IMR-90 (cell line): Measurements from ENCODE around the gene LRRC4C. TPM values are rescaled to one million over a fixed set of nuclear protein-coding genes. Genes with fewer than 3 reads are reported as not detected.

Source experiments
- ATAC-seq: fragments of 200-7000 bp; cut with Tn5 transposase; 2 replicates; pipeline ENCODE4 v1.9.1; 2020; ENCODE audit warnings: low read depth, mild to moderate bottlenecking, moderate library complexity
- BruUV-seq: library from RNA; stranded (reverse); fragments of 400-500 nt; replicated peaks from 2 replicates; lab custom pipeline; 2021; lab: Mats Ljungman, UMichigan
- CTCF ChIA-PET: fragments of 300-600 bp; formaldehyde crosslinking; extraction: SDS; loops from one replicate; lab custom pipeline; 2021; ENCODE audit warnings: antibody characterized with exemption; lab: Yijun Ruan, JAX
- POLR2A ChIA-PET: fragments of 300-600 bp; sonication (Branson Sonifier 250); formaldehyde crosslinking; loops from one replicate; lab custom pipeline; 2022; ENCODE audit warnings: antibody characterized with exemption; ENCODE audit not compliant: unreplicated experiment; lab: Charles Lee
- DNase-seq: peaks from one replicate; pipeline ENCODE4 v3.0.0; 2013
- H2AFZ ChIP-seq: replicated peaks from 2 replicates; pipeline ENCODE3; 2013; ENCODE audit warnings: low read length, mild to moderate bottlenecking; ENCODE audit not compliant: poor library complexity
- H2AK5ac ChIP-seq: 2 replicates; pipeline ENCODE4 v1.6.1; 2013; ENCODE audit warnings: low read depth, low read length, inconsistent platforms
- H2AK9ac ChIP-seq: replicated peaks from 2 replicates; pipeline ENCODE3; 2013; ENCODE audit warnings: mild to moderate bottlenecking, low read depth, low read length, moderate library complexity; ENCODE audit not compliant: poor library complexity
- H2BK120ac ChIP-seq: 2 replicates; pipeline ENCODE4 v1.6.1; 2013; ENCODE audit warnings: low read depth, low read length, inconsistent platforms
- H2BK15ac ChIP-seq: 3 replicates; pipeline ENCODE4 v1.6.1; 2013; ENCODE audit warnings: low read depth, low read length, inconsistent platforms
- H2BK20ac ChIP-seq: 2 replicates; pipeline ENCODE4 v1.6.1; 2013; ENCODE audit warnings: low read depth, mild to moderate bottlenecking, inconsistent platforms, low read length, moderate library complexity
- H2BK5ac ChIP-seq: 2 replicates; pipeline ENCODE4 v1.6.1; 2013; ENCODE audit warnings: mild to moderate bottlenecking, low read depth, low read length, inconsistent platforms; ENCODE audit not compliant: poor library complexity, severe bottlenecking
- H3K14ac ChIP-seq: replicated peaks from 2 replicates; pipeline ENCODE4 v1.6.1; 2013; ENCODE audit warnings: low read depth, low read length, inconsistent platforms
- H3K18ac ChIP-seq: 2 replicates; pipeline ENCODE4 v1.6.1; 2013; ENCODE audit warnings: low read depth, low read length, control low read depth
- H3K23ac ChIP-seq: 2 replicates; pipeline ENCODE4 v1.6.1; 2013; ENCODE audit warnings: low read depth, low read length, inconsistent platforms
- H3K27ac ChIP-seq: 2 replicates; pipeline ENCODE4 v1.5.1; 2013; ENCODE audit warnings: mild to moderate bottlenecking, control low read depth, low read length; ENCODE audit not compliant: insufficient read depth
- H3K27me3 ChIP-seq: 2 replicates; pipeline ENCODE4 v1.6.1; 2013; ENCODE audit warnings: low read length; ENCODE audit not compliant: control insufficient read depth, insufficient read depth
- H3K36me3 ChIP-seq: 2 replicates; pipeline ENCODE4 v1.6.1; 2013; ENCODE audit warnings: low read length, mixed read lengths; ENCODE audit not compliant: control insufficient read depth, insufficient read depth
- H3K4ac ChIP-seq: 2 replicates; pipeline ENCODE4 v1.6.1; 2013; ENCODE audit warnings: low read depth, low read length, inconsistent platforms
- H3K4me1 ChIP-seq: 2 replicates; pipeline ENCODE4 v1.6.1; 2013; ENCODE audit warnings: low read length, mixed read lengths; ENCODE audit not compliant: control insufficient read depth, insufficient read depth
- H3K4me2 ChIP-seq: 2 replicates; pipeline ENCODE4 v1.6.1; 2013; ENCODE audit warnings: low read depth, mild to moderate bottlenecking, control low read depth, low read length, moderate library complexity
- H3K4me3 ChIP-seq: 2 replicates; pipeline ENCODE4 v1.5.1; 2013; ENCODE audit warnings: low read depth, mild to moderate bottlenecking, control low read depth, low read length, moderate library complexity; ENCODE audit not compliant: insufficient read depth
- H3K56ac ChIP-seq: 2 replicates; pipeline ENCODE4 v1.6.1; 2013; ENCODE audit warnings: low read length, inconsistent platforms; ENCODE audit not compliant: insufficient read depth; ENCODE audit errors: extremely low read depth
- H3K79me1 ChIP-seq, 2 experiments: 2 replicates each; pipeline ENCODE4 v1.6.1; 2013; ENCODE audit warnings: low read length in 2 of 2, inconsistent platforms in 1 of 2, low read depth in 1 of 2
- H3K9ac ChIP-seq: 2 replicates; pipeline ENCODE4 v1.6.1; 2013; ENCODE audit warnings: low read depth, low read length, control low read depth
- H3K9me1 ChIP-seq: 2 replicates; pipeline ENCODE4 v1.6.1; 2013; ENCODE audit warnings: low read length, inconsistent platforms; ENCODE audit not compliant: insufficient read depth
- H3K9me3 ChIP-seq: 2 replicates; pipeline ENCODE4 v1.6.1; 2013; ENCODE audit warnings: low read length; ENCODE audit not compliant: control insufficient read depth, insufficient read depth
- H4K20me1 ChIP-seq: 2 replicates; pipeline ENCODE4 v1.6.1; 2013; ENCODE audit warnings: low read length, inconsistent platforms; ENCODE audit not compliant: insufficient read depth
- H4K5ac ChIP-seq: 2 replicates; pipeline ENCODE4 v1.6.1; 2013; ENCODE audit warnings: mild to moderate bottlenecking, low read depth, low read length, control low read depth
- H4K8ac ChIP-seq, 2 experiments: 2 replicates each; pipeline ENCODE4 v1.6.1; 2013; ENCODE audit warnings: low read depth in 2 of 2, low read length in 2 of 2, control low read depth in 1 of 2, inconsistent platforms in 1 of 2
- H4K91ac ChIP-seq: 2 replicates; pipeline ENCODE4 v1.6.1; 2013; ENCODE audit warnings: low read depth, low read length, inconsistent platforms; ENCODE audit not compliant: insufficient read depth
- BHLHE40 ChIP-seq: fragments of 150-350 bp; IDR thresholded peaks from 2 replicates; pipeline ENCODE4 v1.6.1; 2016; ENCODE audit warnings: mild to moderate bottlenecking, low read depth, low read length
- CEBPB ChIP-seq: IDR thresholded peaks from 2 replicates; pipeline ENCODE4 v1.6.1; 2012; ENCODE audit warnings: low read depth, low read length, improper control_type of control experiment
- CHD1 ChIP-seq: IDR thresholded peaks from 2 replicates; pipeline ENCODE4 v1.6.1; 2012; ENCODE audit warnings: low read depth, low read length, improper control_type of control experiment
- FOS ChIP-seq: fragments of 150-350 bp; IDR thresholded peaks from 2 replicates; pipeline ENCODE4 v1.6.1; 2016; ENCODE audit warnings: low read depth, low read length
- MAFK ChIP-seq: IDR thresholded peaks from 2 replicates; pipeline ENCODE4 v1.6.1; 2012; ENCODE audit warnings: low read depth, low read length, improper control_type of control experiment
- MAZ ChIP-seq: IDR thresholded peaks from 2 replicates; pipeline ENCODE4 v1.6.1; 2012; ENCODE audit warnings: low read depth, mild to moderate bottlenecking, low read length, improper control_type of control experiment, moderate library complexity, borderline replicate concordance
- MXI1 ChIP-seq: IDR thresholded peaks from 2 replicates; pipeline ENCODE4 v1.6.1; 2012; ENCODE audit warnings: low read depth, mild to moderate bottlenecking, low read length, moderate library complexity, borderline replicate concordance
- NFE2L2 ChIP-seq: fragments of 150-350 bp; IDR thresholded peaks from 2 replicates; pipeline ENCODE4 v1.6.1; 2016; ENCODE audit warnings: low read depth, mild to moderate bottlenecking, low read length
- POLR2A ChIP-seq: IDR thresholded peaks from 2 replicates; pipeline ENCODE4 v1.6.1; 2012; ENCODE audit warnings: mild to moderate bottlenecking, low read depth, low read length
- RAD21 ChIP-seq: IDR thresholded peaks from 2 replicates; pipeline ENCODE4 v1.6.1; 2012; ENCODE audit warnings: low read length, improper control_type of control experiment
- RCOR1 ChIP-seq: IDR thresholded peaks from 2 replicates; pipeline ENCODE4 v1.6.1; 2012; ENCODE audit warnings: mild to moderate bottlenecking, low read length, improper control_type of control experiment; ENCODE audit not compliant: insufficient replicate concordance
- SMC3 ChIP-seq: fragments of 150-350 bp; IDR thresholded peaks from 2 replicates; pipeline ENCODE4 v1.6.1; 2016; ENCODE audit warnings: low read depth, mild to moderate bottlenecking, antibody characterized with exemption, low read length, moderate library complexity
- WGBS, 2 experiments: methylation state at CpG; one replicate each; pipeline versions ENCODE4 v1.1.5 to v1.1.7; 2013; ENCODE audit warnings: missing lambda C conversion rate in 2 of 2; ENCODE audit not compliant: insufficient read length in 1 of 2; ENCODE audit errors: extremely low coverage in 2 of 2; 5-methylcytosine and 5-hydroxymethylcytosine counted together
- dilution Hi-C: fragments of 300-500 bp; cut with HindIII; formaldehyde crosslinking; loops from one replicate; pipeline ENCODE4 v1.14.3; 2018; ENCODE audit warnings: low sequenced_read_pairs; ENCODE audit not compliant: unreplicated experiment
- in situ Hi-C: fragments of 300-500 bp; cut with MboI; formaldehyde crosslinking; loops from 3 replicates; pipeline ENCODE4 v1.14.3; 2019; ENCODE audit warnings: low sequenced_read_pairs, inconsistent platforms, mixed read lengths
- intact Hi-C: fragments of 100-400 bp; cut with micrococcal nuclease; formaldehyde crosslinking; loops from 2 replicates; pipeline ENCODE4 v1.10.0; 2022
- polyA plus RNA-seq, 3 experiments: library from polyadenylated mRNA; depleted of rRNA; stranded (reverse); fragments of >200 nt; gene quantifications; 2 replicates each; pipeline ENCODE4 v1.2.3, GENCODE V29; 2012; ENCODE audit warnings: low replicate concordance in 1 of 3
- total RNA-seq: library from RNA; depleted of rRNA; stranded (reverse); fragments of >200 nt; gene quantifications from 2 replicates; pipeline ENCODE4 v1.2.3, GENCODE V29; 2012
- TF ChIP-seq, protein P1 (sequence below): fragments of 150-350 bp; IDR thresholded peaks from 2 replicates; pipeline ENCODE4 v1.6.1; 2016; ENCODE audit warnings: low read depth, mild to moderate bottlenecking, low read length, moderate library complexity, borderline replicate concordance
- TF ChIP-seq, protein P2 (sequence below): conservative IDR thresholded peaks from 2 replicates; pipeline ENCODE4 v1.5.1; 2012; ENCODE audit warnings: mild to moderate bottlenecking, low read depth, low read length, improper control_type of control experiment

LRRC4C gene
- total and polyA plus RNA-seq, 2 of the 4 experiments (the other 2 are of a cell fraction) = under 0.01 to 0.03 TPM

DNA sequence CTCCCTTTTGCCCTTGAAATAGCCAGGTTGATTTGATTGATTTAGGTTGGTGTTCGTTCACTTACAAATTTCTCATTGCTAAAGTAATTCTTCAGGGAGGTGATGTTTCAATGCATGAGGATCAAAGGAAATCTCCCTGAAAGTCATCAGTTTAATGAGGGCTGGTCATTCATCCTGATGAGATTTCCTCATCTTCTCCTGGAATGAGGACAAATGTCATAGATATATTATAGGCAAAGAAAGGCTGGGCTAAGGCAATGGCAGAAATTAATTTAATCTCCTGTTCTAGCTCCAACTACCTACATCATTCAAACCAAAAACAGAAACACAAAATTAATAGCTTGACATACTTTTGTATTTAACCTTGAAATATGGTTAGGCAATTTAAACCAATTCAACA, 1052.1 kb downstream of the LRRC4C start:
- H2AFZ ChIP-seq = no peak overlapping the region
- H2BK5ac ChIP-seq = no peak overlapping the region
- no peaks in the 10 kb centered on the region for H3K4me1 ChIP-seq
- no peak overlapping the region for H3K23ac ChIP-seq
- no peak overlapping the region for H3K4me3 ChIP-seq
- dilution Hi-C loops = no loop called here
- H3K36me3 ChIP-seq = no peaks in the 10 kb centered on the region
- no peak overlapping the region for H3K27ac ChIP-seq
- WGBS, 2 experiments = no CpG with 5 or more reads among the region's 1 CpG
- ChIA-PET POLR2A (no interaction called here), CTCF (no interaction called here)
- ATAC-seq (no peak), DNase-seq (no peak)
- no peak for TF ChIP-seq RCOR1
- TF ChIP-seq MAZ = no peak
- TF ChIP-seq FOS = no peak
- no peak for TF ChIP-seq SMC3
- no peak for TF ChIP-seq NFE2L2
- TF ChIP-seq CHD1 = no peak
- TF ChIP-seq MAFK = no peak
- TF ChIP-seq, protein P1, sequence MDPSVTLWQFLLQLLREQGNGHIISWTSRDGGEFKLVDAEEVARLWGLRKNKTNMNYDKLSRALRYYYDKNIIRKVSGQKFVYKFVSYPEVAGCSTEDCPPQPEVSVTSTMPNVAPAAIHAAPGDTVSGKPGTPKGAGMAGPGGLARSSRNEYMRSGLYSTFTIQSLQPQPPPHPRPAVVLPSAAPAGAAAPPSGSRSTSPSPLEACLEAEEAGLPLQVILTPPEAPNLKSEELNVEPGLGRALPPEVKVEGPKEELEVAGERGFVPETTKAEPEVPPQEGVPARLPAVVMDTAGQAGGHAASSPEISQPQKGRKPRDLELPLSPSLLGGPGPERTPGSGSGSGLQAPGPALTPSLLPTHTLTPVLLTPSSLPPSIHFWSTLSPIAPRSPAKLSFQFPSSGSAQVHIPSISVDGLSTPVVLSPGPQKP = no peak
- TF ChIP-seq MXI1 = no peak
- no peak for TF ChIP-seq POLR2A
- TF ChIP-seq CEBPB = no peak
- no peak for TF ChIP-seq BHLHE40
- TF ChIP-seq, protein P2, sequence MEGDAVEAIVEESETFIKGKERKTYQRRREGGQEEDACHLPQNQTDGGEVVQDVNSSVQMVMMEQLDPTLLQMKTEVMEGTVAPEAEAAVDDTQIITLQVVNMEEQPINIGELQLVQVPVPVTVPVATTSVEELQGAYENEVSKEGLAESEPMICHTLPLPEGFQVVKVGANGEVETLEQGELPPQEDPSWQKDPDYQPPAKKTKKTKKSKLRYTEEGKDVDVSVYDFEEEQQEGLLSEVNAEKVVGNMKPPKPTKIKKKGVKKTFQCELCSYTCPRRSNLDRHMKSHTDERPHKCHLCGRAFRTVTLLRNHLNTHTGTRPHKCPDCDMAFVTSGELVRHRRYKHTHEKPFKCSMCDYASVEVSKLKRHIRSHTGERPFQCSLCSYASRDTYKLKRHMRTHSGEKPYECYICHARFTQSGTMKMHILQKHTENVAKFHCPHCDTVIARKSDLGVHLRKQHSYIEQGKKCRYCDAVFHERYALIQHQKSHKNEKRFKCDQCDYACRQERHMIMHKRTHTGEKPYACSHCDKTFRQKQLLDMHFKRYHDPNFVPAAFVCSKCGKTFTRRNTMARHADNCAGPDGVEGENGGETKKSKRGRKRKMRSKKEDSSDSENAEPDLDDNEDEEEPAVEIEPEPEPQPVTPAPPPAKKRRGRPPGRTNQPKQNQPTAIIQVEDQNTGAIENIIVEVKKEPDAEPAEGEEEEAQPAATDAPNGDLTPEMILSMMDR = no peak
- no peak for TF ChIP-seq RAD21
- no peak overlapping the region for H4K91ac ChIP-seq
- no peak overlapping the region for H4K5ac ChIP-seq
- no TSS peak for BruUV-seq
- H3K4ac ChIP-seq = no peak overlapping the region
- no peaks in the 10 kb centered on the region for H3K9me3 ChIP-seq
- no peak overlapping the region for H2BK15ac ChIP-seq
- no peaks in the 10 kb centered on the region for H3K9me1 ChIP-seq
- H3K79me1 ChIP-seq = no peaks in the 10 kb centered on the region
- H3K27me3 ChIP-seq = no peaks in the 10 kb centered on the region
- H3K14ac ChIP-seq = no peak overlapping the region
- intact Hi-C loops = no loop called here
- no peak overlapping the region for H3K18ac ChIP-seq
- no peak overlapping the region for H3K9ac ChIP-seq
- H3K4me2 ChIP-seq = no peak overlapping the region
- H4K8ac ChIP-seq = no peak overlapping the region
- in situ Hi-C loops = no loop called here
- no peak overlapping the region for H2AK5ac ChIP-seq
- H2BK20ac ChIP-seq = no peak overlapping the region
- H3K56ac ChIP-seq = no peak overlapping the region
- no peak overlapping the region for H2BK120ac ChIP-seq
- no peaks in the 10 kb centered on the region for H4K20me1 ChIP-seq
- H2AK9ac ChIP-seq = no peak overlapping the region
